Testis (tissue), 2 donors: ENCODE measurements around the gene PHACTR3.

Experiments
- CTCF ChIP-seq, 3 experiments: fragments of 450-650 bp in 2 of 3; fragments of 200-600 bp in 1 of 3; sonication (generic) in 1 of 3; IDR thresholded peaks; one replicate each; pipeline ENCODE4 v1.5.1; 2016 to 2019; ENCODE audit warnings: antibody characterized with exemption in 3 of 3, mild to moderate bottlenecking in 2 of 3, moderate library complexity in 1 of 3
- POLR2A ChIP-seq: fragments of 450-650 bp; IDR thresholded peaks from one replicate; pipeline ENCODE4 v1.6.1; 2017; ENCODE audit warnings: antibody characterized with exemption, mild to moderate bottlenecking, moderate library complexity

GRCh38 chr20:59728722-59729430, 124.5 kb downstream of the PHACTR3 start:
- TF ChIP-seq CTCF (IDR thresholded peaks at IDR 0.05) (no peak), POLR2A (no peak)
